IgD-negative memory B cell (primary cell): ENCODE results near the gene ANO1. TPM values are rescaled to one million over a fixed set of nuclear protein-coding genes. Genes with fewer than 3 reads are reported as not detected.

Experiments used
- H3K27ac Mint-ChIP-seq, 3 donors: one replicate each; pipeline ENCODE4 v1.8.0; 2020 to 2022; ENCODE audit warnings: mild to moderate bottlenecking in 3 of 3, mixed read lengths in 3 of 3, moderate library complexity in 1 of 3
- H3K27me3 Mint-ChIP-seq: one replicate; pipeline ENCODE4 v1.8.0; 2021; ENCODE audit warnings: mixed read lengths
- H3K36me3 Mint-ChIP-seq: one replicate; pipeline ENCODE4 v1.8.0; 2020; ENCODE audit warnings: mild to moderate bottlenecking, mixed read lengths
- H3K4me1 Mint-ChIP-seq, 3 donors: one replicate each; pipeline ENCODE4 v1.8.0; 2020 to 2022; ENCODE audit warnings: mixed read lengths in 3 of 3, mild to moderate bottlenecking in 1 of 3
- H3K4me3 Mint-ChIP-seq, 4 donors: one replicate each; pipeline ENCODE4 v1.8.0; 2020 to 2022; ENCODE audit warnings: mild to moderate bottlenecking in 4 of 4, mixed read lengths in 4 of 4, moderate library complexity in 3 of 4
- H3K9me3 Mint-ChIP-seq, 3 donors: one replicate each; pipeline ENCODE4 v1.8.0; 2020 to 2021; ENCODE audit warnings: mixed read lengths in 3 of 3, mild to moderate bottlenecking in 1 of 3
- polyA plus RNA-seq: library from polyadenylated mRNA; unstranded; fragments of 300-500 nt; fragmentation: Illumina TruSeq; gene quantifications from one replicate; pipeline ENCODE4 v1.2.3, GENCODE V29; 2021

Gene ANO1
- polyA plus RNA-seq, 1 donor from 2014 or later = not detected

DNA sequence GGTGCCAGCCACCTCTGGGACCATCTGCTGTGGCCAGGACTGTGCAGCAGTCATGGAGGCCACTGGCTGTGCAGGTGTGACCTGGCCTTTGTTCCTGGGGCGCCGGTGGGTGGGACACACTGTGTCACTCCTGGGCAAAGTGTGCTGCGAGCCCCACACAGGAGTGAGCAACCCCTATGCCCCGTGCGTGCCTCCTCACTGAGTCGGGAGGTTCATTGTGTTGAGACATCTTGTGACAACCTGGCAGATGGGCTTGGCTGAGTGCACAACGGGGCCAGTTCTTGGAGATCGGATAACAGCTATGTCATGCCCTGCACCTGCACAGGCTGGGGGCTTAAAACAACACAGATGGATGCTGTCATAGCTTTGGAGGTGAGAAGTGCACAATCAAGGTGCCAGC is 13.5 kb downstream of the ANO1 start:
- Mint-ChIP-seq H3K36me3 (no peaks in the 10 kb centered on the region), H3K9me3 (no peaks in the 10 kb centered on the region), H3K27me3 (peaks cover 1% of the 10 kb centered on the region), H3K27ac (no peak overlapping the region), H3K4me3 (no peak overlapping the region), H3K4me1 (no peaks in the 10 kb centered on the region)

- Mint-ChIP-seq H3K9me3 (no peaks in the 10 kb centered on the region), H3K4me1 (no peaks in the 10 kb centered on the region), H3K4me3 (no peak overlapping the region), H3K27me3 (peaks cover 1% of the 10 kb centered on the region), H3K36me3 (no peaks in the 10 kb centered on the region), H3K27ac (peak overlapping the region in 1 of 3 donors; percentile 4)
These were observed 15.0 kb downstream of the ANO1 start for GRCh38 chr11:70092959-70093715.

- no peaks in the 10 kb centered on the region for H3K4me1 Mint-ChIP-seq
- no peaks in the 10 kb centered on the region for H3K36me3 Mint-ChIP-seq
- H3K4me3 Mint-ChIP-seq = no peak overlapping the region
- H3K27me3 Mint-ChIP-seq = peaks cover 1% of the 10 kb centered on the region
- no peak overlapping the region for H3K27ac Mint-ChIP-seq
- H3K9me3 Mint-ChIP-seq = no peaks in the 10 kb centered on the region
These were observed 17.6 kb downstream of the ANO1 start for GRCh38 chr11:70095541-70096252.

- H3K4me3 Mint-ChIP-seq = no peak overlapping the region
- H3K9me3 Mint-ChIP-seq = no peaks in the 10 kb centered on the region
- no peaks in the 10 kb centered on the region for H3K4me1 Mint-ChIP-seq
- H3K27me3 Mint-ChIP-seq = no peaks in the 10 kb centered on the region
- no peaks in the 10 kb centered on the region for H3K36me3 Mint-ChIP-seq
- no peak overlapping the region for H3K27ac Mint-ChIP-seq
These were observed 19.9 kb downstream of the ANO1 start for GRCh38 chr11:70097783-70098563.

- Mint-ChIP-seq H3K9me3 (no peaks in the 10 kb centered on the region), H3K27ac (no peak overlapping the region), H3K36me3 (no peaks in the 10 kb centered on the region), H3K4me1 (no peaks in the 10 kb centered on the region), H3K4me3 (no peak overlapping the region), H3K27me3 (peaks cover 4% of the 10 kb centered on the region)
These were observed 20.8 kb downstream of the ANO1 start for GRCh38 chr11:70098936-70099335.

- H3K27me3 Mint-ChIP-seq = peaks cover 5% of the 10 kb centered on the region
- no peak overlapping the region for H3K27ac Mint-ChIP-seq
- no peaks in the 10 kb centered on the region for H3K36me3 Mint-ChIP-seq
- H3K4me3 Mint-ChIP-seq = no peak overlapping the region
- H3K4me1 Mint-ChIP-seq = no peaks in the 10 kb centered on the region
- no peaks in the 10 kb centered on the region for H3K9me3 Mint-ChIP-seq
These were observed 21.6 kb downstream of the ANO1 start for GRCh38 chr11:70099578-70100279.

- H3K27me3 Mint-ChIP-seq = peaks cover 5% of the 10 kb centered on the region
- no peaks in the 10 kb centered on the region for H3K4me1 Mint-ChIP-seq
- no peak overlapping the region for H3K4me3 Mint-ChIP-seq
- no peaks in the 10 kb centered on the region for H3K36me3 Mint-ChIP-seq
- H3K9me3 Mint-ChIP-seq = no peaks in the 10 kb centered on the region
- H3K27ac Mint-ChIP-seq = no peak overlapping the region
These were observed 22.1 kb downstream of the ANO1 start for GRCh38 chr11:70100280-70100603.

GRCh38 chr11:70100791-70101190 is 22.7 kb downstream of the ANO1 start:
- H3K4me1 Mint-ChIP-seq = no peaks in the 10 kb centered on the region
- H3K27ac Mint-ChIP-seq = no peak overlapping the region
- H3K36me3 Mint-ChIP-seq = no peaks in the 10 kb centered on the region
- H3K4me3 Mint-ChIP-seq = no peak overlapping the region
- H3K27me3 Mint-ChIP-seq = peaks cover 9% of the 10 kb centered on the region
- no peaks in the 10 kb centered on the region for H3K9me3 Mint-ChIP-seq

DNA sequence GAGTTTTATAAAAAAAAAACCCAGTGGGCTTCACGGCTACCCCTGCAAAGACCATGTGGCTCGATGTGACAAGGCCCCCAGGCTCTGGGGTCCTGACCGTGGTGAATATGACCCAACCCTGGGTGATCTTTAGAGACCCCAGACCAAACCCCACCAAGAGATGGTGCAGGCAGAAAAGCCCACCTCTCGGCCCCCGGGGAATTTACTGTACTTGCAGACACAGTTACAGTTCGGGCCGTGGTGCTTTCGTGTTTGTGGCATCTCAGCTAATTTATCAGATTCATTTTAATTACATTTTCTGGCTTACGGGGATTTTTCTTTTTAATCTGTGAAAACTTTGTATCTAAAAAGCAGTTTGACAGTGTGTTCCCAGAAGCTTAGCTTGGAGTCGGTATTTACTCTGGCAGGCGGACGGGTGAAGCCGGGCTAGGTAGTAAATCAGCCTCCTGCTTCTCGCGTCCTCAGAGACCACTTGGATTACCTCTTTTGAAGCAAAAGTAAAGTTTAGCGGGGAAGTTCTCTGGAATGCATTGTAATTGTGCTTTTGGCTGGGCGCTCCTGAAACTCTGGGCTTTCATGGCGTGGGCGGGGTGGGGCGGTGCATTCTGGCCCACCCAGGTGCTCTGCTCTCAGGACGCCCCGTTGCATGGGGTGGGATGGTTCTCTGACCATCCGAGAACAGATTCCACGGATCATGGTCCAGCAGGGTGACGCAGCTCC is 25.3 kb downstream of the ANO1 start:
- Mint-ChIP-seq H3K9me3 (no peaks in the 10 kb centered on the region), H3K27me3 (peaks cover 9% of the 10 kb centered on the region), H3K27ac (no peak overlapping the region), H3K4me1 (no peaks in the 10 kb centered on the region), H3K4me3 (no peak overlapping the region), H3K36me3 (no peaks in the 10 kb centered on the region)

GRCh38 chr11:70104419-70104818 is 26.3 kb downstream of the ANO1 start:
- Mint-ChIP-seq H3K27me3 (peaks cover 9% of the 10 kb centered on the region), H3K27ac (no peak overlapping the region), H3K36me3 (no peaks in the 10 kb centered on the region)

DNA sequence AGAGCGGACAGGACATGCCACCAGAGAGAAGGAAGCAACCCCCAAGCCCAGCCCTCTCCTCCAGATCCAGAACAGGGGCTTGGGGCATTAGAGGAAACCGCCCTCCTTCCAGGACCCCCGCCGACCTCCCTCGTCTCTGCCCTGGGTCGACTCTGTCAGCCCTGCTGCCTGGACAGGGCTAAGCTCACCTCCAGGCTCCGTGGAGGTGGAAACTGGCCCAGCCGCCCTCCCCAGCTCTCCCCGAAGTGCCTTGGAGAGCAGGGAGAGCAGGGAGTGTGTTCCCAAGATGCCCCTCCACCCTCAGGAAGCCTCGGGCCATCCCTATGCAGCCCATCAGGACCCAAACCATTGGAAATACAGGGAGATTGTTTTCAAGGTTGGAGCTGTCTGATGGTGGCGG is 26.8 kb downstream of the ANO1 start:
- Mint-ChIP-seq H3K36me3 (no peaks in the 10 kb centered on the region), H3K27me3 (peaks cover 12% of the 10 kb centered on the region), H3K4me1 (no peaks in the 10 kb centered on the region), H3K4me3 (no peak overlapping the region), H3K27ac (no peak overlapping the region), H3K9me3 (no peaks in the 10 kb centered on the region)

More at GRCh38 chr11:70104419-70104818, 26.3 kb downstream of the ANO1 start:
- Mint-ChIP-seq H3K4me3 (no peak overlapping the region), H3K9me3 (no peaks in the 10 kb centered on the region), H3K4me1 (no peaks in the 10 kb centered on the region)

- Mint-ChIP-seq H3K9me3 (no peaks in the 10 kb centered on the region), H3K36me3 (no peaks in the 10 kb centered on the region), H3K4me1 (no peaks in the 10 kb centered on the region), H3K27ac (no peak overlapping the region), H3K27me3 (peaks cover 12% of the 10 kb centered on the region), H3K4me3 (no peak overlapping the region)
These were observed 27.2 kb downstream of the ANO1 start for GRCh38 chr11:70105369-70105754.

- H3K9me3 Mint-ChIP-seq = no peaks in the 10 kb centered on the region
- H3K4me3 Mint-ChIP-seq = no peak overlapping the region
- no peak overlapping the region for H3K27ac Mint-ChIP-seq
- no peaks in the 10 kb centered on the region for H3K36me3 Mint-ChIP-seq
- H3K27me3 Mint-ChIP-seq = peaks cover 12% of the 10 kb centered on the region
- no peaks in the 10 kb centered on the region for H3K4me1 Mint-ChIP-seq
These were observed 27.8 kb downstream of the ANO1 start for GRCh38 chr11:70105755-70106571.

DNA sequence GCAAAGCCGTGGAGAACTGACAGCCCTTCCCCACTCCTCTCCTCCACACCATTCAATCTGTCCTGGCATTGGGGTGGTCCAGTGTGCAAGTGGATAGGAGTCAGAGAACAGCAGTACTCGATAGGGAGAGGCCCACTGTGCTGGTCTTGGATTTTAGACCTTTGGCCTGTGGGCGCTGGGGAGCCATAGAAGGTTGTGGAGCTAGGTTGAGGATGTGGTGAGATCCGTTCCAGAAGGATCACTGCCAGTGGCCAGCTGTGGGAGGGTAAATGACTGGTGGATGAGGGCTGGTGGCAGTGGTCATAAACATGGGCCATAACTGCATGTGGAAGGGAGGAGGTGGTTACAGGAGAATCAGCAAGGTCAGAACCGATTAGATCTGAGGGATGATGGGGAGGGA is 28.6 kb downstream of the ANO1 start:
- H3K4me1 Mint-ChIP-seq = no peaks in the 10 kb centered on the region
- H3K27me3 Mint-ChIP-seq = peaks cover 14% of the 10 kb centered on the region
- H3K27ac Mint-ChIP-seq = no peak overlapping the region
- H3K4me3 Mint-ChIP-seq = no peak overlapping the region
- H3K36me3 Mint-ChIP-seq = no peaks in the 10 kb centered on the region
- no peaks in the 10 kb centered on the region for H3K9me3 Mint-ChIP-seq
